HG02973 (cell line): ENCODE data around the gene KRTAP10-4.

Source experiments
- ATAC-seq: cut with Tn5 transposase; IDR thresholded peaks from one replicate; pipeline ENCODE4 v1.9.1; 2021; ENCODE audit warnings: moderate library complexity; ENCODE audit not compliant: unreplicated experiment

KRTAP10-4 gene

GRCh38 chr21:44614961-44615391 lies 41.4 kb downstream of the KRTAP10-4 start:
- ATAC-seq, result no peak

GRCh38 chr21:44615466-44615865 lies 41.9 kb downstream of the KRTAP10-4 start:
- no peak for ATAC-seq

- no peak for ATAC-seq
Measured at GRCh38 chr21:44615911-44616590, 42.5 kb downstream of the KRTAP10-4 start.

GRCh38 chr21:44616591-44616926 lies 43.0 kb downstream of the KRTAP10-4 start:
- no peak for ATAC-seq

- no peak for ATAC-seq
Measured at GRCh38 chr21:44617071-44617501, 43.6 kb downstream of the KRTAP10-4 start.

- ATAC-seq, result no peak
Measured at GRCh38 chr21:44618504-44618903, 45.0 kb downstream of the KRTAP10-4 start.

- no peak for ATAC-seq
Measured at GRCh38 chr21:44618909-44619308, 45.4 kb downstream of the KRTAP10-4 start.

GRCh38 chr21:44619886-44620285 lies 46.4 kb downstream of the KRTAP10-4 start:
- no peak for ATAC-seq

GRCh38 chr21:44623575-44623974 lies 50.0 kb downstream of the KRTAP10-4 start:
- ATAC-seq, result no peak
